Choroid plexus epithelial cell (primary cell): ENCODE measurements around the gene TMEM244.
"Not testable (repeated sequence)": the region's sequence is repeated elsewhere in the genome, so short reads cannot be mapped to it uniquely, and the experiment has no call there.

ENCODE experiments used
- DNase-seq: peaks from one replicate; pipeline ENCODE4 v3.0.0-alpha.2; 2010; ENCODE audit warnings: low read depth
- H3K4me3 ChIP-seq: 2 replicates; pipeline ENCODE4 v1.5.1; 2011; ENCODE audit warnings: low read depth, mild to moderate bottlenecking, control low read depth, low read length, moderate library complexity
- CTCF ChIP-seq: conservative IDR thresholded peaks from 2 replicates; pipeline ENCODE4 v1.5.1; 2011; ENCODE audit warnings: low read depth, mild to moderate bottlenecking, control low read depth, inconsistent platforms, low read length, moderate library complexity

Gene TMEM244

GRCh38 chr6:129884211-129884610 is 23.1 kb upstream of the TMEM244 start:
- H3K4me3 ChIP-seq = no peak overlapping the region
- TF ChIP-seq CTCF = no peak
- DNase-seq = no peak

- no peak overlapping the region for H3K4me3 ChIP-seq
- no peak for DNase-seq
- TF ChIP-seq CTCF = no peak
These were observed 21.5 kb upstream of the TMEM244 start for GRCh38 chr6:129882510-129883023.

GRCh38 chr6:129877894-129878293 is 16.8 kb upstream of the TMEM244 start:
- H3K4me3 ChIP-seq, DNase-seq: not testable (repeated sequence)

- no peak for DNase-seq
- TF ChIP-seq CTCF = no peak
- no peak overlapping the region for H3K4me3 ChIP-seq
These were observed 14.8 kb upstream of the TMEM244 start for GRCh38 chr6:129875610-129876520.

- DNase-seq = no peak
- no peak overlapping the region for H3K4me3 ChIP-seq
- TF ChIP-seq CTCF = no peak
These were observed 13.7 kb upstream of the TMEM244 start for GRCh38 chr6:129874837-129875236.

GRCh38 chr6:129872586-129872985 is 11.5 kb upstream of the TMEM244 start:
- no peak for TF ChIP-seq CTCF
- no peak overlapping the region for H3K4me3 ChIP-seq
- DNase-seq = no peak

- H3K4me3 ChIP-seq = no peak overlapping the region
- TF ChIP-seq CTCF = no peak
- no peak for DNase-seq
These were observed 10.1 kb upstream of the TMEM244 start for GRCh38 chr6:129871221-129871620.
